ENCODE data around the gene DNER. TPM values are rescaled to one million over a fixed set of nuclear protein-coding genes. Genes with fewer than 3 reads are reported as not detected.

The DNER gene
- total RNA-seq, 4 donors from 2014 or later, result 8.9 to 29.4 (median 19.5) TPM

DNA sequence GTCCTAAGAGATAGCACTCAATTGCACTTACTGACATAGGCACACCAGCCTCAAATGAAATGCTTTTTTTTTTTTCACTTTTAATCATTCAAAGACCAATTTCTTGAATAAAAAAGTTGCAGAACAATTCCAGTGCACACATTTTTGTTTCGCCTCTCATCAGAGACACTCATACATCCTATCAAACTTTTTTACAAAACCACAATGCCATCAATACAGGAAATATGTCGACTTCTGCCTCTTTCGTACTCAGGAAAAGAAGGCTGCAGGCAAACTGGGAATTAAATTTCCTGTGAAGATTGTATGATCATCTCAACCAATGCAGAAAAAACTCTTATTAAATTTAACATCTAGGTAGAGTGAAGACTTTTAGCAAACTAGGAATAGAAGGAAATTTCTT, 112.4 kb downstream of the DNER start:
- Histone ChIP-seq H3K36me3 (no peaks in the 10 kb centered on the region), H3K4me1 (no peaks in the 10 kb centered on the region), H3K27ac (no peak overlapping the region), H3K27me3 (no peaks in the 10 kb centered on the region), H3K4me3 (no peak overlapping the region), H3K9me3 (no peaks in the 10 kb centered on the region)
- TF ChIP-seq POLR2A (IDR thresholded peaks at IDR 0.05), result no peak
- TF ChIP-seq POLR2AphosphoS5 (IDR thresholded peaks at IDR 0.05), result no peak
- TF ChIP-seq EP300 (IDR thresholded peaks at IDR 0.05), result no peak
- TF ChIP-seq, protein P1, sequence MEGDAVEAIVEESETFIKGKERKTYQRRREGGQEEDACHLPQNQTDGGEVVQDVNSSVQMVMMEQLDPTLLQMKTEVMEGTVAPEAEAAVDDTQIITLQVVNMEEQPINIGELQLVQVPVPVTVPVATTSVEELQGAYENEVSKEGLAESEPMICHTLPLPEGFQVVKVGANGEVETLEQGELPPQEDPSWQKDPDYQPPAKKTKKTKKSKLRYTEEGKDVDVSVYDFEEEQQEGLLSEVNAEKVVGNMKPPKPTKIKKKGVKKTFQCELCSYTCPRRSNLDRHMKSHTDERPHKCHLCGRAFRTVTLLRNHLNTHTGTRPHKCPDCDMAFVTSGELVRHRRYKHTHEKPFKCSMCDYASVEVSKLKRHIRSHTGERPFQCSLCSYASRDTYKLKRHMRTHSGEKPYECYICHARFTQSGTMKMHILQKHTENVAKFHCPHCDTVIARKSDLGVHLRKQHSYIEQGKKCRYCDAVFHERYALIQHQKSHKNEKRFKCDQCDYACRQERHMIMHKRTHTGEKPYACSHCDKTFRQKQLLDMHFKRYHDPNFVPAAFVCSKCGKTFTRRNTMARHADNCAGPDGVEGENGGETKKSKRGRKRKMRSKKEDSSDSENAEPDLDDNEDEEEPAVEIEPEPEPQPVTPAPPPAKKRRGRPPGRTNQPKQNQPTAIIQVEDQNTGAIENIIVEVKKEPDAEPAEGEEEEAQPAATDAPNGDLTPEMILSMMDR (IDR thresholded peaks at IDR 0.05), result no peak
- 49% methylated on average over 3 of the region's 3 CpGs for WGBS
- DNase-seq (ENCODE audit: low spot score in 2 of 2), result no peak

DNA sequence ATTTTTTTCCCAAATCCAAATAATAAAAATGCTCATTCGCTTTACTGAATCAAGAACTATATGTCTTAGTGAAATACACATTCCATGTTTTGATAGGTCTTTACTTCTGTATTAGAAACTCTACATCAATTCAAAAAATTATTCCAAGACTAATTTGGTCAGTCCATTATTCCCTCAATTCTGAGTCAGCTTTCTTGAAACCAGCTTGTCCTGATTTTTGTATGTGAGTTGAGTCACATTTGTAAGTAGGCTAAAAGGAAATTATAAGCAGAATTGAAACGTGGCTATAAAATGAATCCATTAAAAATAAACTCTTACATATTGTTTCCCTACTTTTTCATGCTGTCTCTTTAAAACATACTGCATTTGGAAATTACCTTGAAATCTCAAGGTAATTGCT, 113.0 kb downstream of the DNER start:
- DNase-seq (ENCODE audit: low spot score in 2 of 2), result no peak
- Histone ChIP-seq H3K27ac (no peak overlapping the region), H3K4me1 (no peaks in the 10 kb centered on the region), H3K4me3 (no peak overlapping the region), H3K27me3 (no peaks in the 10 kb centered on the region), H3K9me3 (no peaks in the 10 kb centered on the region), H3K36me3 (no peaks in the 10 kb centered on the region)
- no peak for TF ChIP-seq POLR2A (IDR thresholded peaks at IDR 0.05)
- TF ChIP-seq, protein P1 (IDR thresholded peaks at IDR 0.05), result no peak
- TF ChIP-seq POLR2AphosphoS5 (IDR thresholded peaks at IDR 0.05), result no peak
- no peak for TF ChIP-seq EP300 (IDR thresholded peaks at IDR 0.05)
- WGBS, result 45% methylated on average over 2 of the region's 2 CpGs

DNA sequence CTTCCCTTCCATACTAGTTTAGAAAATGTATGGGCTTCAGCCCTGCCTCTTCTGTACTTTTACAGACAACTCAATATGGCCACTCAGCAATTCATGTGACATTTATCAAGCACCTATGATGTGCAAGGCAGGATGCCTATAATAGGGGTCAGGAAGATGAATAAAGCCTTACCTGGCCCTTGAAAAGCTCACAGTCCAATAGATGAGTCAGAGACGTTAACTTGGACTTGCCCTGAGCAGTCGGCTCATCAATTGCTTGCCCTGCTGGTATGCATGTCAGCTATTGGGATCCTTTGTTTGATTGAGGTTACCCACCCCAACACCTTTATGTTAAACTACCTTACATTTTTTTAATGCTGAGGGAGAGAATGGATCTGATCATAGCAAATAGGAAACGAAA, 116.1 kb downstream of the DNER start:
- H3K9me3 ChIP-seq, result no peaks in the 10 kb centered on the region
- H3K36me3 ChIP-seq, result no peaks in the 10 kb centered on the region
- no peak overlapping the region for H3K4me3 ChIP-seq
- no peaks in the 10 kb centered on the region for H3K27me3 ChIP-seq
- TF ChIP-seq EP300 (IDR thresholded peaks at IDR 0.05) (no peak), POLR2A (IDR thresholded peaks at IDR 0.05) (no peak), POLR2AphosphoS5 (IDR thresholded peaks at IDR 0.05) (no peak)
- TF ChIP-seq, protein P1 (IDR thresholded peaks at IDR 0.05), result no peak
- H3K4me1 ChIP-seq, result no peaks in the 10 kb centered on the region
- 75% methylated on average over 3 of the region's 3 CpGs for WGBS
- no peak for DNase-seq (ENCODE audit: low spot score in 2 of 2)
- H3K27ac ChIP-seq, result no peak overlapping the region

DNA sequence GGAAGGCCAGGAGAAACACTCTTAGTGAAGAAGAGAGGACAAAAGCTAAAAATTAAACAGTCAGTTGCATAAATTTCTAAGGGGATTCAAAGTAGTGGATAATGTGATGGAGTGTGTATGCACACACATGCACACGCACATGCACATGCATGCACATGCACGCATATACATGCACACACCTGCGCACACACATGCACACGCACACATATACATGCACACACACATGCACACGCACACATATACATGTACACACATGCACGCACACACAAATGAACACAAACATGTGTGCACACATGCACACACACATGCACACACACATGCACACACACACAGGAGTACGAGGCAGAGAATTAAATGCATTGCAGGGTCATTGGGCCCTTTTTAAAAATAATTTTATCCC, 117.6 kb downstream of the DNER start:
- Histone ChIP-seq H3K4me1 (no peaks in the 10 kb centered on the region), H3K27me3 (no peaks in the 10 kb centered on the region)

DNA sequence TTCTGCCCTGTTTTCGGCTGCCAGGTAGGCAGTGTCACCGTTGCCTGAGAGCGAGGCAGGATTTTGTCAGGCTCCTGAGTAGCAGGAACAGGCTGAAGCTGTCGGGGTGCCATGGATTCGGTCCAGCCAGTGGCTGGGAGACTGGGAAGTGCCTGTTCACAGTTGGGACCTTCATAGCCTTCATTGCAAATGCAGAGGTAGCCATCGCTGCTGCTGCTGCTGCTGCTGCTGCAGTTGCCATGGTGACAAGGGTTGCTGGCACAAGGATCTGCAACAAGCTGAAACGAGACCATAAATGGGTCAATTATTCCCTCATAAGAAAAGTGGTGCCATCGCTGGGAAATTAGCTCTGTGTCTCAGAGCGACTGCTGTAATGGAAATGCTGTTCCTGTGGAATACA, 122.7 kb downstream of the DNER start:
- Histone ChIP-seq H3K4me1 (peaks cover 6% of the 10 kb centered on the region), H3K4me3 (no peak overlapping the region), H3K36me3 (no peaks in the 10 kb centered on the region), H3K27me3 (no peaks in the 10 kb centered on the region), H3K27ac (no peak overlapping the region), H3K9me3 (no peaks in the 10 kb centered on the region)
- no peak for DNase-seq (ENCODE audit: low spot score in 2 of 2)
- WGBS, result 70% methylated on average over 9 of the region's 9 CpGs
- TF ChIP-seq, protein P1 (IDR thresholded peaks at IDR 0.05), result no peak
- TF ChIP-seq POLR2AphosphoS5 (IDR thresholded peaks at IDR 0.05) (no peak), POLR2A (IDR thresholded peaks at IDR 0.05) (no peak), EP300 (IDR thresholded peaks at IDR 0.05) (no peak)

More for the DNA sequence above, 117.6 kb downstream of the DNER start:
- 66% methylated on average over 7 of the region's 7 CpGs for WGBS
- no peaks in the 10 kb centered on the region for H3K36me3 ChIP-seq
- no peak overlapping the region for H3K4me3 ChIP-seq
- TF ChIP-seq POLR2A (IDR thresholded peaks at IDR 0.05), result no peak
- TF ChIP-seq, protein P1 (IDR thresholded peaks at IDR 0.05), result no peak
- TF ChIP-seq EP300 (IDR thresholded peaks at IDR 0.05), result no peak
- no peak for TF ChIP-seq POLR2AphosphoS5 (IDR thresholded peaks at IDR 0.05)
- H3K27ac ChIP-seq, result no peak overlapping the region
- DNase-seq (ENCODE audit: low spot score in 2 of 2), result no peak
- H3K9me3 ChIP-seq, result no peaks in the 10 kb centered on the region
